NCI-H510A (cell line): Measurements from ENCODE around the gene MTMR3.

Source experiments
- DNase-seq: peaks from one replicate; lab custom pipeline; 2025; lab: John Stamatoyannopoulos, UW

The MTMR3 gene

DNA sequence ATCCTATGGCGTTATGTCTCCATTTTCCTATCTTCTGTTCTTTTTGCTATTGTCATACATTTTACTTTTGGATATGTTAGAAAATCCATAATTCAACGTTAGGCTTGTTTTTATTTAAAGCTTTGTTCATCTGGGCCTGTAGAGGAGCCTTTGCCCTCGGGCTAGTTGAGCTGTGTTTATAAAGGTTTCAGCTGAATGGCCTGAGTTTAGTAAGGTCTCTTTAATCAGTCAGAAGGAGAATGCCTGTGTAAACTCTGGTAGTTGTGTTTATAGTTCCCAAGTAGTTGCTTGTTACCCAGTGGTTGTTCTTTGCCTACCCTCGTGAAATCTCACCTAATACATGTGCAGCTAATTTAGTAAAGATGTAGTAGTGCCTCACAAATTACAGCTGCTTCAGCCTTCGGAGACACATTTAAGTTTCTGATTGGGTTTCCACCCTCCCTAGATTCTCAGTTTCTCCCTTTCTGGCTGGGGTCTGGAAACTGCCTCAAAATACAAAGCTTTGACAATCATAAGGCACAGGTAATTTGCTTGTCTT is 33.1 kb downstream of the MTMR3 start:
- DNase-seq: no peak

DNA sequence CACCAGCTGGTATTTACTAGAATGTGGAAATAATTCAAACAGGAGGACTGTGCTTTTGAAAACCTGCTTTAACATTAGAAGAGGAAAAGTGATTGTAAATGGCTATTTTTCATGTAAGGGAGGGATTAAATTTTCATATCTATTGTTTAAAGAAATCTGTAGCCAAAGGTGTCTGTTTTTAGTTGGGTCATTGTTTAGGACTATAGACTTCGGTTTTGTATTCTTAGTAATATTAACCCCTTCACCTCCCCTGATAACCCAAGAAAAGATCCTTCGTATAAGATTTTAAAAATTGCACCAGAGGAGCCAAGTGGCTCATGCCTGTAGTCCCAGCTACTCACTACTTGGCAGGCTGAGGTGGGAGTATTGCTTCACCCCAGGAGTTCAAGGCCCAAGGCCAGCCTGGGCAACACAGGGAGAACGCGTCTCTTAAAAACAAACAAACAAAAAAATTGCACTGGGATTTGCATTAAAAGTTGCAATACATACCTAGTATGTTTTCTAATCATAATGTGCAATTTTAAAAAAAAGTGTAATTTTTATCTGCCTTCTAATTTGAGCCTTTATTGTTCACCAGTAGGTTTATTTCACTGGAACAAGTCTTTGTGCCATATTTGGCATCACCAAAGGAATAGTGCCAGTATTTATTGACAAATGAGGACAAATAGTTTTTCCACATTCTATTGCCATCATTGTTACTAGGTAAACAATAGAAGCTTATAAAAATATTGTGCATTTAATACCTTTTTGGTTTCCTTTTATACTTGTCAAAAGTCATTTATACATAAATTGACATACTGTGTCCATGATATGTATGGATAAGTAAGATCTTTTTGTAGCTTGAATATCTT is 34.3 kb downstream of the MTMR3 start:
- no peak for DNase-seq

DNA sequence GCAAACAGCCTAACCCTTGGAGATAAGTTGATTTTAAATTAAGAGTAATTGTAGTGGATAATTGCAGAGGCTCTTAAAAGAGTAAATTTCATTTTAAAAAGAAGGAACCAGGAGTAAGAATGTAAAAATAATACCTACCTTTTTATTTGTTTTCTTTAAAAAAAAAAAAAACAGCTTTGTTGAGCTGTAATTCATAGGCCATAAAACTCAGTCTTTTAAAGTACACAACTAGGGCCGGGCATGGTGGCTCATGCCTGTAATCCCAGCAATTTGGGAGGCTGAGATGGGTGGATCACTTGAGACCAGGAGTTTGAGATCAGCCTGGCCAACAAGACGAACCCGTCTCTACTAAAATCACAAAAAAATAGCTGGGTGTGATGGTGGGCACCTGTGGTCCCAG is 42.4 kb downstream of the MTMR3 start:
- DNase-seq: no peak

DNA sequence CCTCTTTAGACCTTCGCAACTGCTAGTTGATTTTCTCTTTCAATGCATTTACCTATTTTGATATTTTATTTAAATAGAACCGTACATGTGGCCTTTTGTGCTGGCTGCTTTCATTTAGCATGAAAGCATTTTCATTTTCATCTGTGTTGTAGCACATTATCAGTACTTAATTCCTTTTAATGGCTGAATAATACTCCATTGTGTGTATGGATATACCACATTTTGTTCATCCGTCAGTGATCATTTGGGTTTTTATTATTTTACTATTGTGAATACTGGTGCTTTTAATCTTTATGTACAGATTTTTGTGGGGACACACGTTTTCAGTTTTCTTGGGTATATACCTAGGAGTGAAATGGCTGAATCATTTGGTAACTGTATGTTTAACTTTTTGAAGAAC is 43.1 kb downstream of the MTMR3 start:
- DNase-seq: no peak

DNA sequence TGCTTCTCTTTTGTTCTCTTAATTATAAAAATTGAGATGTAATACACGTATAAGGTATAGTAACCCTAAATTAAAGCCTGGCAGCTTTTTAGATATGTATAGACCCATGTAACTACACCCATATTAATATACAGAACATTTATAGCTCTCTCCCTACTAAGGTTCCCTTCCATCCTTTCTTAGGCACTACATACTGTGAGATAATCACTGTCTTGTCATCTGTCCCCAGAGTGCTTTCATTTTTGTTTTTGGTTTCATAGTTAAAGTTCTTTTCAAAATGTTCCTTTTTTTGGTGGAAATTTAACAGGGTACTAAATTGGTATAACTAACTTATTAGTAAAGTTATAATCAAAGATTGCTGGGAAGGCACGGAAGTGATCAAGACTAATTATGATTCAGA is 49.2 kb downstream of the MTMR3 start:
- no peak for DNase-seq

DNA sequence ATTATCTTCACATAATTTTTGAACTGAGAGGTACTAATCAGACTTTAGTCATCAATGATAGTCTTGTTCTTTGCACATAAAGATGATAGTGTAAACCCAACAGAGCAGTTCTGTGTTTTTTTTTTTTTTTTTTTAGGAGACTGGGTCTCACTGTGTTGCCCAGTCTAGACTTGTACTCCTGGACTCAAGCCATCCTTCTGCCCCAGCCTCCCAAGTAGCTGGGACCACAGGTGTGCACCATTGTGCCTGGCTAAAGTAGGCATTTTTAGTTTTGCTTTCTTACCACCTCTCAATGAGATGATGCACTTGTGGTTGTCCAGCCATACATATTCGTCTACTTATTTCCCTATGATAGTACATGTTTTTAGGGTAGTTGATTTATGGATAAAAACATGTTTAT is 50.6 kb downstream of the MTMR3 start:
- DNase-seq: no peak

DNA sequence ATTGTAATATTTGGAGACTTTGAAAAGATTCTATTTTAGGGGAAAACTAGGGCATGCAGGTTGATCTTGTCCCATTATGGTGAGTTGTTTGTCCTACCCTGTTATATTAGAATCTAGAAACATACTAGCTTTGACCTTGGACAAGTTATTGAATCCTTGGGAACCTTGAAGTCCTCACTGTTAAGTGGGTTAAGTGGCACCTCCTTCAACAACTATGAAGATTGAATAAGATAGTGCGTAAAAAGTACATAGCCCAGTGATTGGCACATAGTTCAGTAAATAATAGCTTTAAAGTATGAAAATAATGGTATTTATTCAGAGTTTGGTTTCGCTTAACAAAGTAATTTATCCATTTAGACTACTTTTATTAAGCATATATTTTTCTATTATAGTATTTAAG is 51.6 kb downstream of the MTMR3 start:
- no peak for DNase-seq

DNA sequence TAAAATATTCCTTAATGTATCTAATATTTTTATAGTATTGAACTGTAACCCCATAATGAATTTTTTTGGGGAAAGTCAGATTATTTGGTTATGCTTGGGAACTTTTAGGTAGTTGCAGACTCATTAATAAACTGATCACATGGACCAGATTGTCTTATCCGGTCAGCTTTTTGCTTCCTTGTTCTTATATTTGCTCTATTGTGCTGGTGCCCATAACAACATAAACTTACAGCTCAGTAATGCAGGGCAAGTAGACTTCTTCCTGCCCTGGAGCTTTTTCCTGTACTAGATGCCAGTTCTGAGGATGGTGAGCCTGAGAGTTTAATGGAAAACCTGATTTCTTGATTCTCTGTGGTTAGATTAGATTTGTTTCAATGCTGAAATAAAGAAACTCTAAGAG is 53.2 kb downstream of the MTMR3 start:
- DNase-seq: no peak

DNA sequence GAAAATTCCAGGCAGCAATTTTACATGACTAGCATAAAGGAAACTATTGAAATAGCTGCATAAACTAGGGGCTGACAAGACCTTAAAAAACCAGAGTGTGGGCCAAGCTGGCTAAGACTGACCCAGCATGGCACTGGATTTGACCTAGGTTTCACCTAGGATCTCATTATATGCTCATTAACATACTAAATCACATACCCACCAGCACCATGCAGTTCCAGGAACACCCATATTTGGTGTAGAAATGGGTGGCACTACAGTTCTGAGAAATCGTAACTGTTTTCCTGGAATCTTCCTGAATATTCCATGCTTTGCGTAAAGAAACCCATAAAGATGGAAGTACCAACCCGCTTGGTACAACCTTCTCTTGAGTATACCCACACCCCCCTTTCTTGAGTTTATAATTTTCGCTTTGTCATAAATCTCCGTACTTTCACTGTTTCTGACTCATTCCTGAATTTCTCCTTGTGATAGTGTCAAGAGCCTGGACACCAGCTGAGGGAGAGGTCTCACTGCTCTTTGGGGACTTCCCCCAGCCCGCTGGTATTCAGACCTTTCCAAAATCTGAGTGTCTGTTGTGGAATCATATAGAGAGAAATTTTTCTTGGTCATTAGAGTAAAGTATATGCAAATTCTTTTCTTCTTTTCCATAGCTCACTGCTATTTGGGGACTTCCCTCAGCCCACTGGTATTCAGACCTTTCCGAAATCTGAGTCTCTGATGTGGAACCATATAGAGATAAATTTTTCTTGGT is 55.1 kb downstream of the MTMR3 start:
- DNase-seq: no peak

DNA sequence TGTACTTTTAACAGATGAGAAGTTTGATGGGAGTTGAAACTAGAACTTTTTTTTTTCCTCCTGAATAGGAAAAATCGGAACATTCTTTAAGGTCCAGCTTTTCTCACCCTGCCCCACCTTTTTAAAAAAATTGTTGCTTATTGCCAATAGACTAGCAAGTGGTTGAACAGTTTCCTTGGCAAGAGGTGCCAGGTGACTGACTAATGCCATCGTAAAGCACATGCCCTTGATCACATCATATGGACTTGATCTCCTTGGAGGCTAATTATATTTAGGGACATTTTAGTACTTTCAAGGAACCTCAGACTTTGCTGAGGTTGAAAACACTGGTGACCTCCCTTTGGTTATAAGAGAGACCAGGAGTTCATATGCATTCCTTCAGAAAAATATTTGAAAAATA is 57.6 kb downstream of the MTMR3 start:
- no peak for DNase-seq

DNA sequence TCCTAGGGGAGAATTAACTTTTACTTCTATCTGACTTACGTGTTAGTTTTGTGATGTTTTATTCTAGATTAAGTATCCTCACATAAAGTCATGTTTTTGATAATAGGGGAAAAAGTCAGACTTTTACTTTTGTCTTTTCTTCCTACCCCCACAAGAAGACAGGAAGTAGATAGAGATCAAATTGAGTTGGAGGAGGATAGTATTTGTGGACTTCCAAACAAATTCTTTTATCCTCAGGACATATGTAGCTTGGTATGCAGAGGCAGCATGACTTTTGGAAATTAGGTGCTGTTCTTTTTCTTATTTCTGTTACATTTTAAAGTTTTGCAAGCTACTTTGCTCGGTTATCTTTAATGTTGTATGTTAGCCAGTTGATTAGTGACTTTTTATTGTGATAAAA is 61.4 kb downstream of the MTMR3 start:
- no peak for DNase-seq

DNA sequence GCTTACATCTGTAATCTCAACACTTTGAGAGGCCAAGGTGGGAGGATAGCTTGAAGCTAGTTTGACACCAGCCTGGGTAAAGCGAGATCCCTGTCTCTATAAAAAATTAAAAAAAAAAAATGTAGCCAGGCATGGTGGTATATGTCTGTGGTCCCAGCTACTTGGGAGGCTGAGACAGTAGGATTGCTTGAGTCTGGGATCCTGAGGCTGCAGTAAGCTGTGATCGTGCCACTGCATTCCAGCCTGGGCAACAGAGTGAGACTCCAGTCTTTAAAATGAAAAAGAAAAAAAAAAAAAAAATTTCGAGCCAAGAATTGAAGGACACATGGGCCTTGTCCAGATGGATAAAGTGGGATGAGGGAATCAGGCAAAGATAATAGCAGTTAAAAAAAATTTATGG is 62.5 kb downstream of the MTMR3 start:
- DNase-seq: no peak

DNA sequence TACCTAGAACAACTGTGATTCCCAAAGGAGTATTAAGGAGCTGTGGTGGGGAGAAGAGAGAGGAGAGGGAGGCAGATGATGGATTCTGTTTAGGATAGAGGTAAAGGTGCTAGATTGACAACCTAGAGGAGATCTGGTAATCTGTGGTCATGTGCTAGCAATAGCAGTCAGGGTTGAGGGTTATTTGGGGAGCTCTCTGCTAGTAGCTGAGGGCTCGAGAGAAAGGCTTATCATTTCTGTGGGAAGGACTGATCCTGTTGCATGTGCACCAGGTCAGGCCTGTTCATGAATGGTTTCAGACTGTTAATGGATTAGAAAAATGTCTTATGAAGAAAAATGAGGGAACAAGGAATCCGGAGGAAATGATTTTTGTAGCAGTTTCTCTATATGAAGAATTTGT is 63.2 kb downstream of the MTMR3 start:
- DNase-seq: no peak

DNA sequence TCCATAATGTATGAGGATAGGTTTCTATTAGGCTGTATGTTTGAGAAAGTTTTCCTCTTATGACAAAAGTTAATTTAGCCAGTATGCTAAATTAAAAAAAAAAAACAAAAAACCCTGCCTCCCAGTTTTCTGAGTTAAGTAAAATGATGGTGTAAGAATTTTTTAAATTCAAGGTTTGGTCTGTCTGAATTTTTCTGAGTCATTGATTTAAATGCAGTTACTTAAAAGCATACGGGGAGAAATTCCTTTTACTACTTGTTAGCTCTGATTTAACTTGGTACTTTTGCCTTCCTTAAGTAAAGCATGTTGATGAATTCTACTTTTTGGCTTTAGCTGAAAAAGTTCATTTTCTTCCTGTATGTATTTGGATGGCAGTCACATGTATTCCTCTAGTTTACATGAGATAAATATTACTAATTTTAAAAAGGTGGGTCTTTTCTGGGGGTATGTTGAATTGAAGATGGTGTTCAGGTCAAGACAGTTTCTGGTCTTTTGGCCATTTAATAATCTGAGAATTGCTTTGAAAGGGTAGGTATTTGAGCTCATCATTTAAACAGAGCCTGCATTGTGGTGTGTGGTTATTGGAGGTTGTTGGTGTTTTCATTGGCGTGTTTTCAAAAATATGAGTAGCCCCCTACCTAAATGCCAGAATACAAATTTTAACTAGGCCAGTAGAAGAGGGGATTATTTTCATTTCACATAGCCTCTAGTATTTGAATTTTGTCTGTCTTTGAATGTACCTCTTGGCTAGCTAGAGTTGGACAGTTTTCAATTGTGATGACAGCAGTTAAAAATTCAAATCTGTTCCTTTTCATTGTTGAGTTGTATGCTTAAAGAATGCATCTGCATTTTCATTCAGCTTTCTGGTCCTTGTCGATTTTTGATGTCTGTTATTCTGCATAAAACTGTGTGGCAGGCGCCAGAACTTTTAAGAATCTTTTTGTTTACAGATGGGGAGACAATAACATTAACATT is 64.7 kb downstream of the MTMR3 start:
- no peak for DNase-seq

DNA sequence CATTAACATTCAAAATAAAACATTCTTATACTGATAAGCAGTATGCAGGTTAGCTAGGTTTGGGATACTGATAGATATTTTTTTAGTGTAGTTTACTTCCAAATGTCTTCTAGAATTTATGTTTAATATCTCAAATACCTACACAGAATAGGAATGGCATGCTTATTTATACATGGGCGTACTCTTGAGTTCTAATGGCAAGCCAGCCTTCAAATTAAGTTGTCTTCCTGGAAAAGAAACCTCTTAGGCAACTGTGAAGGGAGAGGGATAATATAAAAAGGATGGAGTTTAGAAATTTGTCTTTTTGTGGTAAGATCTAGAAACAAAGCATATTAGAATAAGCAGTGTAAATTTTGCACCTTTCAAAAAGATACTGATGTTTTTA is 65.4 kb downstream of the MTMR3 start:
- no peak for DNase-seq

DNA sequence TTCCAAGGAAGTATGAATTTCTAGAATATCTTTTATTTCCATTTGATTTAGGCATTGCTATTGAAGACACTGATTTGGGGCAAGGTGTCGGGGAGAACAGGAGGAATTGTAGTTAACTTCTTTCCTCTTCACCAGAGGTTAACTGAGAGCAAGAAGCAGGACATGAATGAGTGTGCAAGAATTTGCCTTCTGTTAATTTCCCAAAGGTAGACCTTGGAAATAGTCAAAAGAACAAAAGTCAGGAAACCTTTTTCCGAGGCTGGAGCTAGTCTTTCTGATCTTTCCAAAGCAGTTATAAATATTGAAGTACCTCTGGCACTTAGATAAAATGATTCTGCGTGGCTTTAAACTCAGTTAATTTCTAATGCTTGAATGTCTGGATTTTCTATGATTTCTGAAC is 66.9 kb downstream of the MTMR3 start:
- DNase-seq: no peak

DNA sequence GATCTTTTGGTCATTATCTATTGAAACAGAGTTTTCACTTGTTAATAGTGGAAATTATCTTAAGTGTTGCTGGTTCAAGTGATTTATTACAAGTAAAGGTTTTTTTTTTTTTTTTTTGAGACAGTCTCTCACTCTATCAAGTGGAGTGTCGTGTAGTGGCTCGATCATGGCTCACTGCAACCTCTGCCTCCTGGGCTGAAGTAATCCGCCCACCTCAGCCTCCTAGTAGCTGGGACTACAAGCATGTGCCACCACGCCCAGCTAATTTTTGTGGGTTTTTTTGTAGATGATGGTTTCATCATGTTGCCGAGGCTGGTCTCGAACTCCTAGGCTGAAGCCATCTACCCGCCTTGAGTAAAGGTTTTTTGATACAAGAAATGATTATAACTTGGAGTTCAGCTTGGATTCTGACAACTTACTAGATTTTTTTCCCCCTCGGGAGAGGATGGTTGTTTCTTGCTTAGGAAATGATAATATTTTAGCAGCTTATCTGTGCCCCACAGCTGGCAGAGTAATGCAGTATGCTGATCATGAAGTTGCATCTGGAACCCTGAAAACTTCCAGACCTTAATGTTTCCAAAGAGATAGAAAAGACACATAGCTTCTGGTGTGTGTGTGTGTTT is 68.9 kb downstream of the MTMR3 start:
- no peak for DNase-seq

DNA sequence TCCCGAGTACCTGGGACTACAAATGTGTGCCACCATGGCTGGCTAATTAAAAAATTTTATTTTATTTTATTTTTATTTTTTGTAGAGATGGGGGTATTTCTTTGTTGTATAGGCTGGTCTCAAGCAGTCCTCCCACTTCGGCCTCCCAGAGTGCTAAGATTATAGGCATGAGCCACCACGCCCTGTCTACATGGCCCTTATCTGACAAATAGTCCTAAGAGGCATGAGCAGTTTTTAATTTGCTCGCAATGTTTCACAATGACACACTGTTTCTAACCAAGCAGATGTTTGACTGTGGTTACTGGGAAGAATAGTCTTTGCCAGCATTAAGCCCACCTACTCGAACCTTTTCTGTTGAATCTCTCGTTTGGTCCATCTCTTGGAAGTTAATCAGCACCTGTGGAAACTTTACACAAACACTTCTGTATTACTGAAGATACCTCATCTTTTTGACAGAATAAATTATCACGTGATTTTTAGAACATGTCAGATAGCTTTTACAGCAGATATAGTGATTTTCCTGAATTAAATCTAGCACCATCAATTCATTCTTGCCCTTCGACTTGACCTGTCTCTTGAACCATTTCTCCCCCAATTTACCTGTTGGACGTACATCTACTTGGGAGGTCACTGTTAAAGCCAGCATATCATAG is 71.4 kb downstream of the MTMR3 start:
- DNase-seq: no peak

DNA sequence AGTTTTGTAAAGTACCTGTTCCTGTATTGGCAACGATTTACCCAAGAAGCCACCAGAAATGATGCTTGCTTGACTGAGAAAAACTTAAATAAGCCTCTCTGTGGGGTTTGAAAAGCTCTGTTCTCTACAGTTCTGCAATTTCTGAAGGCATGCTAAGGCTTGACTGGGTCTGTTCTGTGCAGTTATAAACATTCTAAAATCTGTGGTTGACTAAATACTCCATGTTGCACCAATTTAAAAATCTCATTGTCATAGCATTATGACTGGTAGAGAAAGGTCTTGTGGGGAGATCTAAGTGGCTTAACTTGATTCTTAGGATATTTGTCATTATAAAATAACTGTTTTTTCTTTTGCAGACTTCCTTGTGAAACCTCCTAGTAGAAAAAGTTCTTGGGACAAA is 73.7 kb downstream of the MTMR3 start:
- no peak for DNase-seq

DNA sequence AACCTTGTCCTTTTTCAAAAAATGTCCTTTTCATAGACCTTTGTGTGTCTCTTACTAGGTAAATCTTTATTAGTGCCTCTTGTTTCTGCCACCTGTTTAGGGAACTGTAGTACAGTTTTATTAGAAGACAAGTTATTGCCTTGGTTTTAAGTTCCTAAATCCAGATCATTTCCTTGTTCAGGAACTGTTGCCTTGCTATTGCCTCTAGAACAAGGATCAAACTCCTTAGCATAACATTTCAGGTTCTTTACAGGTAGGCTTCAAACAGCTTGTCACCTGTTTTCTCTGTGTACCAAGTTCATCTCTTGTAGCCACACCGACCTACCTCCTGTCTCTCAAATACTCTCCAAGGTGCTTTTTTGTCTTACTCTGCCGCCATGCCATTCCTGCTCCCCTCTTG is 75.2 kb downstream of the MTMR3 start:
- DNase-seq: no peak

DNA sequence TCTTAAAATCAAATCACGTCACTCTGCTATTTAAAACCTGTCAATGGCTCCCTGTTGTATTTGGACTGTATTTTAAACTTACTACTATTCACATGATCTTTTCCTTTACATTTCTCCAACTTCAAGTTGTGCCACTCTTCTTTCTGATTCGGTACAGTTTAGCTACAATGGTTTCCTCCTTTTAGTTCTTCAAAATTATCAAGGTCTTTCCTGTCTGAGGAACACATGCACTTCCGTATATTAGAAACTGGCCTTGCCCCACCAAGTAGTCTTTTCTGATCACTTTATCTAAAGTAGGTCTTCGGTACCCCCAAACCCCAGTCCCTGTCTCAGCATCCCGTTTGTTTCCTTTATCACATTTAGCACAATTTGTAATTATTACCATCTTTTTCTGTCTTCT is 81.8 kb downstream of the MTMR3 start:
- DNase-seq: no peak
